ENCODE data around the gene ALDH16A1.

GRCh38 chr19:49491804-49492572 is 39.0 kb downstream of the ALDH16A1 start:
- TF ChIP-seq CTCF (IDR thresholded peaks at IDR 0.05) (no peak), POLR2A (IDR thresholded peaks at IDR 0.05) (no peak)
